AG04450 (cell line): ENCODE data around the gene BLID. TPM values are rescaled to one million over a fixed set of nuclear protein-coding genes. Genes with fewer than 3 reads are reported as not detected.

Experiments
- CTCF ChIA-PET: fragments of 300-600, 350-600 bp; formaldehyde crosslinking; extraction: SDS; loops from one replicate; lab custom pipeline; 2022; ENCODE audit warnings: antibody characterized with exemption, inconsistent platforms; lab: Charles Lee
- POLR2A ChIA-PET: fragments of 350-600 bp; formaldehyde crosslinking; extraction: SDS; loops from one replicate; lab custom pipeline; 2021; ENCODE audit warnings: antibody characterized with exemption, inconsistent platforms; lab: Yijun Ruan, JAX
- DNase-seq: peaks from one replicate; pipeline ENCODE4 v3.0.0-alpha.2; 2011; ENCODE audit warnings: low read depth, low spot score
- H3K27ac ChIP-seq: one replicate; pipeline ENCODE4 v1.5.1; 2012; ENCODE audit warnings: low read depth, low read length, control low read depth
- H3K27me3 ChIP-seq: one replicate; pipeline ENCODE4 v1.6.0; 2012; ENCODE audit warnings: low read length; ENCODE audit not compliant: control insufficient read depth, insufficient read depth
- H3K4me3 ChIP-seq: 2 replicates; pipeline ENCODE4 v1.5.1; 2011; ENCODE audit warnings: mild to moderate bottlenecking, low read depth, low read length, control low read depth
- H3K9me3 ChIP-seq: 2 replicates; pipeline ENCODE4 v1.5.1; 2012; ENCODE audit warnings: low read length; ENCODE audit not compliant: control insufficient read depth, insufficient read depth
- CTCF ChIP-seq: IDR thresholded peaks from 2 replicates; pipeline ENCODE4 v1.5.1; 2011; ENCODE audit warnings: low read depth, low read length, control low read depth, inconsistent platforms
- polyA plus RNA-seq: library from polyadenylated mRNA; depleted of rRNA; stranded (reverse); fragments of >200 nt; gene quantifications from 2 replicates; pipeline ENCODE4 v1.2.3, GENCODE V29; 2011

The BLID gene
- polyA plus RNA-seq, 1 experiment = 0.94 TPM

GRCh38 chr11:122104341-122104740 is 11.7 kb downstream of the BLID start:
- Histone ChIP-seq H3K27ac (no peak overlapping the region), H3K9me3 (no peaks in the 10 kb centered on the region), H3K27me3 (no peaks in the 10 kb centered on the region), H3K4me3 (no peak overlapping the region)
- CTCF ChIA-PET = interaction anchor here (5.5 kb wide), 1 partner anchor 449 kb away, joined by 34 read pairs; no protein-coding TSS in a partner anchor
- TF ChIP-seq CTCF = no peak
- DNase-seq = no peak
- POLR2A ChIA-PET = no interaction called here

GRCh38 chr11:122103726-122104125 is 12.3 kb downstream of the BLID start:
- H3K27me3 ChIP-seq = no peaks in the 10 kb centered on the region
- ChIA-PET POLR2A (no interaction called here), CTCF (interaction anchor here (5.5 kb wide), 1 partner anchor 449 kb away, joined by 34 read pairs; no protein-coding TSS in a partner anchor)
- TF ChIP-seq CTCF = no peak
- H3K9me3 ChIP-seq = no peaks in the 10 kb centered on the region
- DNase-seq = no peak
- no peak overlapping the region for H3K27ac ChIP-seq
- no peak overlapping the region for H3K4me3 ChIP-seq

GRCh38 chr11:122103321-122103720 is 12.7 kb downstream of the BLID start:
- H3K27ac ChIP-seq = peak overlapping the region; percentile 43
- no peak for TF ChIP-seq CTCF
- no peaks in the 10 kb centered on the region for H3K9me3 ChIP-seq
- ChIA-PET CTCF (interaction anchor here (2.8 to 5.5 kb wide), 2 partner anchors 9 to 448 kb away, joined by 10 to 34 read pairs; no protein-coding TSS in a partner anchor), POLR2A (interaction anchor here (0.9 to 1.0 kb wide), 2 partner anchors 19 to 93 kb away, joined by 3 to 5 read pairs; no protein-coding TSS in a partner anchor)
- no peak overlapping the region for H3K4me3 ChIP-seq
- DNase-seq = no peak
- H3K27me3 ChIP-seq = no peaks in the 10 kb centered on the region

GRCh38 chr11:122102426-122102825 is 13.6 kb downstream of the BLID start:
- Histone ChIP-seq H3K4me3 (peak overlapping the region; percentile 79), H3K27me3 (no peaks in the 10 kb centered on the region), H3K9me3 (no peaks in the 10 kb centered on the region), H3K27ac (peak overlapping the region; percentile 86)
- no peak for DNase-seq
- CTCF ChIA-PET = interaction anchor here (0.7 to 5.5 kb wide), 12 partner anchors 10 to 471 kb away, joined by 3 to 34 read pairs (median 6); no protein-coding TSS in a partner anchor
- no peak for TF ChIP-seq CTCF
- POLR2A ChIA-PET = interaction anchor here (0.5 to 1.0 kb wide), 4 partner anchors 20 to 1165 kb away, joined by 3 to 5 read pairs (median 3); no protein-coding TSS in a partner anchor

- ChIA-PET POLR2A (interaction anchor here (0.6 to 0.9 kb wide), 2 partner anchors 78 to 430 kb away, joined by 3 to 4 read pairs; no protein-coding TSS in a partner anchor), CTCF (interaction anchor here (0.6 to 5.5 kb wide), 21 partner anchors 8 to 716 kb away, joined by 3 to 34 read pairs (median 4); no protein-coding TSS in a partner anchor)
- peak; percentile 68 for TF ChIP-seq CTCF
- peak overlapping the region; percentile 79 for H3K4me3 ChIP-seq
- peak; percentile 53 for DNase-seq
- H3K9me3 ChIP-seq = no peaks in the 10 kb centered on the region
- peak overlapping the region; percentile 86 for H3K27ac ChIP-seq
- H3K27me3 ChIP-seq = no peaks in the 10 kb centered on the region
These were observed 14.3 kb downstream of the BLID start for GRCh38 chr11:122101625-122102291.
